KOPT-K1 (cell line): ENCODE results near the gene JAML.

Experiments used
- H3K27ac ChIP-seq: fragments of 200-600 bp; sonication (generic); 2 replicates; pipeline ENCODE4 v1.5.1; 2016; ENCODE audit warnings: antibody characterized with exemption, mild to moderate bottlenecking, low read depth, low read length; ENCODE audit not compliant: poor library complexity, severe bottlenecking
- H3K36me3 ChIP-seq: fragments of 200-600 bp; sonication (generic); 2 replicates; pipeline ENCODE4 v1.5.1; 2017; ENCODE audit warnings: antibody characterized with exemption, mild to moderate bottlenecking, low read length, moderate library complexity; ENCODE audit not compliant: insufficient read depth
- H3K9me3 ChIP-seq: fragments of 200-600 bp; sonication (generic); 2 replicates; pipeline ENCODE4 v1.5.1; 2017; ENCODE audit warnings: antibody characterized with exemption, low read length, mild to moderate bottlenecking; ENCODE audit not compliant: insufficient read depth, poor library complexity, severe bottlenecking

JAML gene

GRCh38 chr11:118146554-118146953, 78.3 kb downstream of the JAML start:
- H3K36me3 ChIP-seq, result no peaks in the 10 kb centered on the region
- H3K9me3 ChIP-seq, result no peaks in the 10 kb centered on the region

GRCh38 chr11:118145285-118146227, 79.3 kb downstream of the JAML start:
- Histone ChIP-seq H3K36me3 (no peaks in the 10 kb centered on the region), H3K27ac (no peak overlapping the region), H3K9me3 (no peaks in the 10 kb centered on the region)

More at GRCh38 chr11:118146554-118146953, 78.3 kb downstream of the JAML start:
- H3K27ac ChIP-seq, result no peak overlapping the region

GRCh38 chr11:118144301-118145268, 80.2 kb downstream of the JAML start:
- H3K36me3 ChIP-seq, result no peaks in the 10 kb centered on the region
- H3K27ac ChIP-seq, result no peak overlapping the region
- H3K9me3 ChIP-seq, result no peaks in the 10 kb centered on the region
